HG02852 (cell line): ENCODE results near the gene SARDH.

Experiments used
- ATAC-seq: cut with Tn5 transposase; IDR thresholded peaks from one replicate; pipeline ENCODE4 v1.9.1; 2021; ENCODE audit warnings: mild to moderate bottlenecking, moderate library complexity; ENCODE audit not compliant: unreplicated experiment

The SARDH gene

GRCh38 chr9:133704711-133705181 lies 33.4 kb downstream of the SARDH start:
- no peak for ATAC-seq

- no peak for ATAC-seq
Observed at GRCh38 chr9:133703591-133704399, 34.4 kb downstream of the SARDH start.

DNA sequence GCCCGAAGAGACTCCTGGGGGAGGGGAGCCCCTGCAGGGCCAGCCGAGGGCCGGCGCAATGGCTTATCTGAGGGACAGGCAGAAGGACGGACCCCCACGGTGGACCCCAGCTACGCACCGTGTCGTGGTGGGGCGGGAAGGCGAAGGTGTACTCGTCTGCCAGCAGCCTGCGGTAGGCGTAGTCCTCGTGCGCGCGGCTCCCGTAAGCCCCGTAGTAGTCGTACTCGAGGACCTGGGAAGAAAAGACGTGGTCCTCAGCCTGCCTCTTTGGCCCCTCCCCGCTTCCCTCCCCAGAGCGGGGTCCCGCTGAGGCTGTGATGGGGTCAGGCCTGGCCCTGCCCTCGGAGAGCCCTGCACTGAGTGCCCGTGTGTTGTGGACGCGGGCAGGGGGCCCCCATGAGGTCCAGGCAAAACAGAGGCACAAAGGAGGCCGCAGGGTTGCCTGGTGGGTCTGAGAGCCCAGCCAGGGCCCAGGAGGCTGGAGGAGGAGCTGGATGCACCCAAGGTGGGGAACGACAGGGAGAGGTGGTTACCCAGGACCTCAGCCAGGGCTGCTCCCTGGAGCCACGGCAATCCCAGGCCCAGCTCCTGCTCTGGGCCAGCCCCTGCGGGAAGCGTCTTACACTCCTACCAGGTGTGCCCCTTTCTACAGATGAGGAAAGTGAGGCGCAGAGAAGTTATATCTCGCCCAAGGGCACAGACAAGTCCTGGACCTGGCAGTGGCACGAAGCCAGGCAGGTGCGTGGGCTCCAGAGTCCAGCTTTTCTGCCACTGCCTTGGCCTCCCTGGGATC lies 35.2 kb downstream of the SARDH start:
- no peak for ATAC-seq

- no peak for ATAC-seq
Observed at GRCh38 chr9:133701981-133702797, 36.0 kb downstream of the SARDH start.

- ATAC-seq, result no peak
Observed at GRCh38 chr9:133701321-133701980, 36.7 kb downstream of the SARDH start.

DNA sequence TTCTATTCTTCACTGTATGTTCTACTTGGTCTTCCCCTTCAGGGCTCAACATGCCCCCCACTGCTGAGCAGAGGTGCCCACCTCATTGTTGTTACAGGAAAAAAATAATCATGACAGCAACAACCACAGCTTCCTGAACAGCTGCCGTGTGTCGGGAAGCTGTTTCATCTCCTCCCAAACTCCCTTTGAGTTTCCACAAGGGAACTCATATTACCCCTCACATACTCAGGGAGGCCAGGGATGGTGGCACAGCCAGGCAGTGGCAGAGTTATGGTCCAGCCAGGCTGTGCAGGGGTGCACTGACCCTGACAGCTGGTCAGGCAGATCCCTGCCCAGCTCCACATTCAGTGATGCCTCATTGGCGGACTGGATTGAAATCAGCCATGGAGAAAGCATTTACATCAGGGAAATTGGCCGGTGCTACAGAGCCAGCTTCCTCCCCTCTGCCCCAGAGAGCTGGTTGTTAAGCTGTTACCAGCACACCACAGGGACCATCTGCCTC lies 37.3 kb downstream of the SARDH start:
- no peak for ATAC-seq

DNA sequence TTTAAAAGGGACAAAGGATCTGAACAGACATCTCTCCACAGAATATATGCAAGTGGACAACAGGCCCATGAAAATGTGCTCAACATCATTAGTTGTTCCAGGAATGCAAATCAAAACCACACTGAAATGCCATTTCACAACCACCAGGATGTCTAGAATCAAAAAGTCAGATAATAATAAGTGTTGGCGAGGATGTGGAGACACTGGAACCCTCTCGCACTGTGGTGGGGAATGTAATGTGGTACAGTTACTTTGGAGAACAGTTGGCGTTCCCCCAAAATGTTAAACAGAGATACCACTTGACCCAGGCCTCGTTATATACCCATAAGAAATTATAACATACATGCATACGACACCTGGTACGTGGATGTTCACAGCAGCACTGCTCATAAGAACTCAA lies 38.6 kb downstream of the SARDH start:
- no peak for ATAC-seq

- ATAC-seq, result no peak
Observed at GRCh38 chr9:133696071-133696472, 42.1 kb downstream of the SARDH start.

DNA sequence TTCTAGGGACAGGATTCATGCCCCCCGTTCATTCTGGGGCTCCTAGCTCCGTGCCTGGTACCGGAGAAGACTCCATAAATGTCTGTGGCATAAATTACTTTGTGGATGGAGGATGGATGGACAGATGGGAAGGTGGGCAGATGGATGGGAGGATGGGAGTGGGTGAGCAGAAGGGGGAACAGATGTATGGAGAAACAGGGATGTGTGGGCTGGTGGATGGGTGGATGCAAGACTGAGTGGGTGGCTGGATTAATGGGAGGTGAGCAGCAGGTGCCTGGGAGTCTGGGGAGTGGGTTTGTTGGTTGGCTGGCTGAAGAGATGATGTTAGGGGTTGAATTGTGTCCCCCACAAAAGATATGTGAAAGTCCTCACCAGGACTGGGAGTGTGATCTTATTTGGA lies 43.5 kb downstream of the SARDH start:
- ATAC-seq, result no peak

DNA sequence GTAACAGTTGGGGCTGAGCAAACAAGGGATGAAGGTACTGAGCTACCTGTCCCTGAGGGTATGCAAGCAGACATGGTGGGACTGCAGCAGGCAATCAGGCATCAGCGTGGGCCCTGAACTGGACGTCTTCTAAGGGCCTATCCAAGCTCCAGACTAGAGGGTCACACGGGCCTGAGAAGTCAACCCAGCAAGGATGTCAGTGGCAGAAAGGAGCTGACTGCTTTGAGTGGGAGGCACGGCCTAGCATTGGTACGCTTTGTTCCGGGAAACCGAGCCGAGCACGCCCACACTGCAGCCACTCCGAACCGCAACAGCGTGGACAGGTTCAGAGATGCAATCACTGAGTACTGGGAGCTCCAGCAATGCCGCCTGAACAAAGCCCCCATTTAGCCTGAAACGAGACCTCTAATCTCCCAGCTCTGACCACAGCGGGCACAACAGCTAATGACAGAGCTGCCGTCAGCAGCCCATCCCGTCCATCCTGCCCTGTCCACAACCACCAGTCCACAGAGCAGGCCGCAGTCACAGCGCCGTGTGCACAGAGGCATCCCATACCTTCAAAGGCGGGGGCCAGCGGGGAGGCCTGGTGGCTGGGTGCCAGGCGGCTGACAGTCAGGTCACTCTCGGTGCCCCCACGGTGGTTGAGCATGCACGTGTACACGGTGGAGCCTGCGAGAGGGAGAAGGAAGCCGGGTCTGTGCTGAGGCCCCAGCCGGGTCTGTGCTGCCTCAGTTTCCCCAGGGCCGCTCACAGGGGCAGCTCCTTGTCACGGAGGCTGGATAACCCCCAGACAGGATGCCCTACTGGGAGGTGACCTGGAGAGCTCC lies 44.2 kb downstream of the SARDH start:
- ATAC-seq, result no peak

GRCh38 chr9:133693116-133693515 lies 45.0 kb downstream of the SARDH start:
- no peak for ATAC-seq

GRCh38 chr9:133692364-133692985 lies 45.7 kb downstream of the SARDH start:
- no peak for ATAC-seq

GRCh38 chr9:133691626-133692363 lies 46.4 kb downstream of the SARDH start:
- no peak for ATAC-seq

DNA sequence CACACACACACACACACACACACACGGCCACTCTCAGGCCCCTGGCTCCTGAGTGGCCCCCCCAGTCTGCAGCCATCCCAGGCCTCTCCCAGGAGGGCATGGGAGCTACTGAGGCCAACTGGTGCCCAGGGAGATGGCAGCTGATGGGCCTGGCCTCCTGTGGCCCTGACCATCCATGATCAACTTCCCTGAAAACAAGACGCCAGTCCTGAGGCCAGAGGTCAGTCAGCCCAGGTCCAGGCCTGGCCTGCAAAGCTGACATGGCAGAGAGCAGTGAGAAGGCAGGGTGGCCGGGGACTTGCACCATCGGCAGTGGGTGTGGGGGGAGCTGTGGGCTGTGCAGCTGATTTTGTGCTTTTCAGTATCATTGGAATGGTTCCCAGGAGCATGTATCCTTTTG lies 47.0 kb downstream of the SARDH start:
- no peak for ATAC-seq

GRCh38 chr9:133690081-133690561 lies 48.0 kb downstream of the SARDH start:
- no peak for ATAC-seq

DNA sequence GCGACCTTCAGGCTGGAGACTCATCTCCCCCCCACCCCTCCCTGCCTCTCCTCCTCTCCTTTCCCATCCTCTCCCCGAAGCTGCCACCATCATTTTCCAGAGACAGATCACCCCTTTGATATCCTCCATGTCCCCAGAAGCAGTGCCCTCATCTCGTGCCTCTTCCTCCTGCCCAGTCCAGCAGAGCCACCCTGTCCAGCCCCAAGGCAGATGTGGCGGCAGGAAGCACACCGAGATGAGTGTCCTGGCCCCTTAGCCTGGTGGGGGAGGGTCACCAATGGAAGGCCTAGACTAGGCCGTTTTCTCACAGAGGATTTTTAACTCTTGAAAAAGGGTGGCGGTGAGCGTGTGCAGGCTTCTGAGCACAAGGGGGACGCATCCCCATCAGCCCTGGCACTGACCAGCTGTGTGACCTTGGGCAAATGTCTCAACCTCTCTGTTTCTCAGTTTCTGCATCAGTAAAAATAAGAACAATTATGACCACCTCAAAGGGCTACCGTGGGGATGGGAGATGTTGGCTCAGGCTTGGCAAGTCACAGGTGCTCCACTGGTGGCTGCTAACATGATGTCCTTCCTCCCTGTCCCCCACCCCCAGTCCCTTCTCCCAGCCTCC lies 48.9 kb downstream of the SARDH start:
- no peak for ATAC-seq

DNA sequence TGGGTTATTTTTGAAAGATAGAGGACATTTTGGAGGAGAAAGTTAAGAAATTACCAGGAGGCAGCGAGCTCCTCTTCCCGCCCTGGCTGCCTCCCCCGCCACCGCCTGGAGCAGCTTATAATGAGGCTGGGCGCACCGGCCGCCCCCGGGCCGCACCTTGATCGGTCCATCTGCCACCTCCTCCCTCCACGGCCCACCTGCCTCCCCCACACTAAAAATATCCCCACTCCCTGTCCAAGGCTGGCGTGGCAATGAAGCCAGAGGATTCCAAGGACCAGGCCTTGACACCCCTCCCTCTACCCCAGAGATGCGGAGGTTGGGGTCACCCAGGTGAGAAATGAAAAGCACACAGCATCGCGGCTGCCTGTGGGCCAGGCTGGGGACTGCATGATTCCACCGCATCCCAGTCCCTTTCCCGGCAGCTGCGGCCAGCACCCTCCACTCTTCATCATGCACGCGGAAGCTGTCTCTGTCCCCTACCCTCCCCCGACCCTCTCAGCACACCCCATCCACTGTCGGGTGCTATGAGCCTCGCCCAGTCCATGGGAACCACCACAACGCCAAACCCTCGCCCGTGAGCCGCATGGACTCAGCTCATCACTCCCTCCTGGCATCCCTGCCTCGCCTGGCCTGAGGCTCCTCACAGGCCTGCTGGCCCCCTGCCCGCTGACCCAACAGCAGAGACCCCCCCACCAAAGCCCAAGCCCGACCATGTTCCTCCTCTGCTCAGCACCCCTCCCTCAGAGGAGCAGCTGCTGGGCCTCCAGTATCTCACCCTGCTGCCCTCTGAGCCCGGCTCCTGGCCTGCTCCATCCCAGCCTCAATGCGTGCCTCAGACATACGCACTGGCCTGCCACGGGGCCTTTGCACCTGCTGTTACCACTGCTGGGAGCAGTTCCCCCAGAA lies 50.0 kb downstream of the SARDH start:
- ATAC-seq, result no peak
